HCT116 (cell line): ENCODE measurements around the gene KIAA1614. TPM values are rescaled to one million over a fixed set of nuclear protein-coding genes. Genes with fewer than 3 reads are reported as not detected.

Source experiments
- ATAC-seq: fragments of 200-7000 bp; cut with Tn5 transposase; 2 replicates; pipeline ENCODE4 v1.9.1; 2020; ENCODE audit warnings: mild to moderate bottlenecking, moderate library complexity
- BruUV-seq: library from RNA; stranded (reverse); fragments of 400-500 nt; replicated peaks from 2 replicates; lab custom pipeline; 2021; lab: Mats Ljungman, UMichigan
- CTCF ChIA-PET: fragments of 300-600 bp; sonication (Branson Sonifier 250); formaldehyde crosslinking; loops from one replicate; lab custom pipeline; 2021; ENCODE audit warnings: antibody characterized with exemption; lab: Charles Lee
- POLR2A ChIA-PET: fragments of 300-600, 350-600 bp; sonication (Branson Sonifier 250); formaldehyde crosslinking; loops from one replicate; lab custom pipeline; 2021; ENCODE audit warnings: antibody characterized with exemption; lab: Charles Lee
- RAD21 ChIA-PET, 2 experiments: fragments of 300-600 bp; sonication (Branson Sonifier 250); formaldehyde crosslinking; loops; one replicate each; lab custom pipeline; 2023; ENCODE audit warnings: low total read pairs in 2 of 2; ENCODE audit not compliant: uncharacterized antibody in 2 of 2, unreplicated experiment in 2 of 2, low non-redundant PET in 1 of 2; lab: Charles Lee
- DNase-seq: peaks from one replicate; pipeline ENCODE4 v3.0.0-alpha.2; 2010; ENCODE audit warnings: low read depth, low spot score
- H2AFZ ChIP-seq: fragments of 200-600 bp; shearing (Covaris generic), sonication (generic); 2 replicates; pipeline ENCODE4 v1.6.1; 2017; ENCODE audit warnings: low read depth, mixed run types, mixed read lengths, antibody characterized with exemption, low read length; ENCODE audit not compliant: poor library complexity, severe bottlenecking
- H3K27ac ChIP-seq: 2 replicates; pipeline ENCODE4 v1.5.1; 2012; ENCODE audit warnings: low read depth, low read length
- H3K27me3 ChIP-seq: fragments of 200-600 bp; sonication (generic); 2 replicates; pipeline ENCODE4 v1.6.1; 2016; ENCODE audit warnings: mixed run types, low read length, mixed read lengths; ENCODE audit not compliant: insufficient read depth
- H3K36me3 ChIP-seq, 2 experiments: fragments of 200-500 bp in 1 of 2; fragments of 200-600 bp in 1 of 2; sonication (Bioruptor generic) in 1 of 2; sonication (generic) in 1 of 2; 2 replicates each; pipeline versions ENCODE4 v1.5.1 to v1.6.1; 2014 to 2016; ENCODE audit warnings: low read length in 2 of 2, inconsistent platforms in 1 of 2, mixed read lengths in 1 of 2, mixed run types in 1 of 2; ENCODE audit not compliant: insufficient read depth in 2 of 2, control insufficient read depth in 1 of 2
- H3K4me1 ChIP-seq, 2 experiments: fragments of 200-600 bp in 1 of 2; sonication (generic) in 1 of 2; 2 replicates each; pipeline versions ENCODE4 v1.5.1 to v1.6.1; 2012 to 2017; ENCODE audit warnings: low read length in 2 of 2, inconsistent platforms in 1 of 2, mild to moderate bottlenecking in 1 of 2, mixed read lengths in 1 of 2, mixed run types in 1 of 2, moderate library complexity in 1 of 2; ENCODE audit not compliant: insufficient read depth in 2 of 2, control insufficient read depth in 1 of 2
- H3K4me2 ChIP-seq: fragments of 200-600 bp; sonication (generic); 2 replicates; pipeline ENCODE4 v1.6.1; 2017; ENCODE audit warnings: mixed run types, low read length, mixed read lengths
- H3K4me3 ChIP-seq, 2 experiments: fragments of 200-600 bp in 1 of 2; sonication (generic) in 1 of 2; replicated peaks in 1 of 2; 2 replicates each; pipeline ENCODE4 v1.5.1; 2011 to 2016; ENCODE audit warnings: low read length in 2 of 2, control low read depth in 1 of 2, low read depth in 1 of 2, mild to moderate bottlenecking in 1 of 2, mixed read lengths in 1 of 2, mixed run types in 1 of 2
- H3K79me2 ChIP-seq: fragments of 200-600 bp; sonication (generic); 2 replicates; pipeline ENCODE4 v1.6.1; 2017; ENCODE audit warnings: mild to moderate bottlenecking, mixed run types, low read length, moderate library complexity, mixed read lengths; ENCODE audit not compliant: insufficient read depth
- H3K9ac ChIP-seq: fragments of 200-600 bp; sonication (generic); 2 replicates; pipeline ENCODE4 v1.6.1; 2016; ENCODE audit warnings: low read length, mixed read lengths
- H3K9me2 ChIP-seq: fragments of 200-600 bp; sonication (generic), shearing (Covaris generic); 2 replicates; pipeline ENCODE4 v1.6.1; 2017; ENCODE audit warnings: mixed run types, mild to moderate bottlenecking, moderate library complexity; ENCODE audit not compliant: insufficient read depth
- H3K9me3 ChIP-seq, 2 experiments: fragments of 200-500 bp in 1 of 2; fragments of 200-600 bp in 1 of 2; sonication (Bioruptor generic) in 1 of 2; sonication (generic) in 1 of 2; 2 replicates each; pipeline ENCODE4 v1.6.1; 2014 to 2017; ENCODE audit warnings: low read length in 2 of 2, mixed read lengths in 2 of 2, inconsistent platforms in 1 of 2, low read depth in 1 of 2, mild to moderate bottlenecking in 1 of 2, mixed run types in 1 of 2, moderate library complexity in 1 of 2; ENCODE audit not compliant: control insufficient read depth in 1 of 2, insufficient read depth in 1 of 2
- H4K20me1 ChIP-seq: fragments of 200-600 bp; sonication (generic), shearing (Covaris generic); 2 replicates; pipeline ENCODE4 v1.6.1; 2017; ENCODE audit warnings: mixed run types, mild to moderate bottlenecking, moderate library complexity; ENCODE audit not compliant: insufficient read depth
- CBX3 ChIP-seq: IDR thresholded peaks from 2 replicates; pipeline ENCODE4 v1.6.1; 2012; ENCODE audit warnings: low read depth
- CTCF ChIP-seq, 3 experiments: fragments of 200-600 bp in 1 of 3; sonication (generic) in 1 of 3; IDR thresholded peaks in 2 of 3; conservative IDR thresholded peaks in 1 of 3; 2 replicates each; pipeline ENCODE4 v1.5.1; 2012 to 2017; ENCODE audit warnings: low read depth in 2 of 3, low read length in 2 of 3, antibody characterized with exemption in 1 of 3, borderline replicate concordance in 1 of 3, control low read depth in 1 of 3, mild to moderate bottlenecking in 1 of 3, mixed read lengths in 1 of 3, mixed run types in 1 of 3, moderate library complexity in 1 of 3; ENCODE audit not compliant: insufficient read depth in 1 of 3
- ELF1 ChIP-seq: IDR thresholded peaks from 2 replicates; pipeline ENCODE4 v1.6.1; 2012; ENCODE audit warnings: low read depth, borderline replicate concordance
- EZH2phosphoT487 ChIP-seq: fragments of 200-600 bp; IDR thresholded peaks from 2 replicates; pipeline ENCODE4 v1.6.1; 2018; ENCODE audit warnings: antibody characterized with exemption, borderline replicate concordance
- MAX ChIP-seq: IDR thresholded peaks from 2 replicates; pipeline ENCODE4 v1.6.1; 2012
- SIN3A ChIP-seq: IDR thresholded peaks from 2 replicates; pipeline ENCODE4 v1.6.1; 2012; ENCODE audit warnings: low read depth
- SP1 ChIP-seq: IDR thresholded peaks from 2 replicates; pipeline ENCODE4 v1.6.1; 2012; ENCODE audit warnings: low read depth
- YY1 ChIP-seq: IDR thresholded peaks from 2 replicates; pipeline ENCODE4 v1.6.1; 2011; ENCODE audit warnings: low read length, low read depth, moderate library complexity, mild to moderate bottlenecking; ENCODE audit not compliant: insufficient replicate concordance; ENCODE audit errors: extremely low read depth
- ZFX ChIP-seq: fragments of 450-650 bp; IDR thresholded peaks from 2 replicates; pipeline ENCODE4 v1.6.1; 2017
- intact Hi-C: fragments of 100-400 bp; cut with micrococcal nuclease; formaldehyde crosslinking; loops from 2 replicates; pipeline ENCODE4 v1.10.0; 2022
- total RNA-seq: library from RNA; stranded (reverse); gene quantifications from one replicate; pipeline ENCODE4 v1.2.1, GENCODE V29; 2021; ENCODE audit not compliant: unreplicated experiment

Gene KIAA1614
- total RNA-seq, 1 experiment from 2014 or later = 0.25 TPM

- TF ChIP-seq YY1 = no peak
- no peak for TF ChIP-seq MAX
- TF ChIP-seq ZFX = no peak
- TF ChIP-seq SIN3A = no peak
- TF ChIP-seq CBX3 = no peak
- no peak for TF ChIP-seq EZH2phosphoT487
- no peak for TF ChIP-seq CTCF (IDR thresholded peaks at IDR 0.05 in 2 of 3, conservative IDR thresholded peaks at IDR 0.05 in 1 of 3; ENCODE audit: borderline replicate concordance in 1 of 3, insufficient read depth in 1 of 3, low read depth in 2 of 3, low read length in 2 of 3)
- TF ChIP-seq SP1 = no peak
- TF ChIP-seq ELF1 = no peak
- Histone ChIP-seq H3K4me3 (no peak overlapping the region), H3K27me3 (no peaks in the 10 kb centered on the region), H3K9me2 (no peaks in the 10 kb centered on the region), H2AFZ (no peak overlapping the region), H3K4me1 (no peaks in the 10 kb centered on the region), H3K27ac (no peak overlapping the region), H3K9ac (no peak overlapping the region), H3K79me2 (no peaks in the 10 kb centered on the region), H3K36me3 (peaks cover 0 to 4% of the 10 kb centered on the region in 2 experiments; a peak in 1 of 4 replicates), H3K4me2 (no peak overlapping the region), H4K20me1 (no peaks in the 10 kb centered on the region), H3K9me3 (no peaks in the 10 kb centered on the region)
- no TSS peak for BruUV-seq
- RAD21 ChIA-PET = no interaction called here
- ATAC-seq (no peak), DNase-seq (no peak)
- intact Hi-C loops = no loop called here
- CTCF ChIA-PET = no interaction called here
- POLR2A ChIA-PET = no interaction called here
These were observed 40.8 kb downstream of the KIAA1614 start for GRCh38 chr1:180953291-180954004.
